OCI-LY1 (cell line): ENCODE results near the gene PRKG1.

ENCODE experiments used
- H2AFZ ChIP-seq: fragments of 200-600 bp; sonication (generic), shearing (Covaris generic); 2 replicates; pipeline ENCODE4 v1.6.0; 2014; ENCODE audit warnings: antibody characterized with exemption, mild to moderate bottlenecking, low read length
- H3F3A ChIP-seq: fragments of 200-600 bp; sonication (generic), shearing (Covaris generic); 2 replicates; pipeline ENCODE4 v1.6.0; 2014; ENCODE audit warnings: mild to moderate bottlenecking, antibody characterized with exemption, low read length, moderate library complexity; ENCODE audit not compliant: insufficient read depth
- H3K27ac ChIP-seq: fragments of 200-600 bp; sonication (generic); 2 replicates; pipeline ENCODE4 v1.5.1; 2014; ENCODE audit warnings: low read length, mixed run types, mild to moderate bottlenecking, low read depth; ENCODE audit not compliant: poor library complexity, severe bottlenecking
- H3K27me3 ChIP-seq: fragments of 200-600 bp; sonication (generic); 2 replicates; pipeline ENCODE4 v1.6.0; 2014; ENCODE audit warnings: antibody characterized with exemption, mild to moderate bottlenecking, low read length, moderate library complexity; ENCODE audit not compliant: insufficient read depth
- H3K36me3 ChIP-seq: fragments of 200-600 bp; sonication (generic); 2 replicates; pipeline ENCODE4 v1.6.1; 2014; ENCODE audit warnings: mild to moderate bottlenecking, antibody characterized with exemption, low read length, moderate library complexity, mixed read lengths; ENCODE audit not compliant: insufficient read depth
- H3K4me1 ChIP-seq: fragments of 200-600 bp; sonication (generic); 2 replicates; pipeline ENCODE4 v1.5.1; 2014; ENCODE audit warnings: mild to moderate bottlenecking, low read length, moderate library complexity; ENCODE audit not compliant: insufficient read depth, severe bottlenecking
- H3K4me2 ChIP-seq: fragments of 200-600 bp; sonication (generic), shearing (Covaris generic); 2 replicates; pipeline ENCODE4 v1.6.1; 2014; ENCODE audit warnings: low read length
- H3K4me3 ChIP-seq: fragments of 200-600 bp; sonication (generic); 2 replicates; pipeline ENCODE4 v1.5.1; 2014; ENCODE audit warnings: low read length, low read depth, mild to moderate bottlenecking, mixed read lengths; ENCODE audit not compliant: poor library complexity, severe bottlenecking
- H3K79me2 ChIP-seq: fragments of 200-600 bp; shearing (Covaris generic); 2 replicates; pipeline ENCODE4 v1.6.1; 2016; ENCODE audit warnings: mixed run types, low read length, mixed read lengths; ENCODE audit not compliant: insufficient read depth
- H3K9ac ChIP-seq: fragments of 200-600 bp; sonication (generic), shearing (Covaris generic); 2 replicates; pipeline ENCODE4 v1.6.1; 2014; ENCODE audit warnings: mild to moderate bottlenecking, low read length, mixed read lengths
- H3K9me2 ChIP-seq: fragments of 200-600 bp; sonication (generic), shearing (Covaris generic); 2 replicates; pipeline ENCODE4 v1.6.1; 2014; ENCODE audit warnings: low read depth, mild to moderate bottlenecking, low read length, mixed read lengths
- H3K9me3 ChIP-seq: fragments of 200-600 bp; shearing (Covaris generic); 2 replicates; pipeline ENCODE4 v1.6.1; 2014; ENCODE audit warnings: low read length, mixed read lengths
- H4K20me1 ChIP-seq: fragments of 200-600 bp; sonication (generic), shearing (Covaris generic); 2 replicates; pipeline ENCODE4 v1.6.0; 2016; ENCODE audit warnings: mild to moderate bottlenecking, low read length; ENCODE audit not compliant: insufficient read depth
- CTCF ChIP-seq: fragments of 200-600 bp; sonication (generic), shearing (Covaris generic); IDR thresholded peaks from 2 replicates; pipeline ENCODE4 v1.5.1; 2017; ENCODE audit warnings: mild to moderate bottlenecking, antibody characterized with exemption, low read length, moderate library complexity, mixed read lengths
- EZH2 ChIP-seq: fragments of 200-600 bp; sonication (generic), shearing (Covaris generic); IDR thresholded peaks from 2 replicates; pipeline ENCODE4 v1.8.0; 2017; ENCODE audit warnings: borderline replicate concordance, mixed run types, mild to moderate bottlenecking, antibody characterized with exemption, low read length, moderate library complexity, mixed read lengths

PRKG1 gene

DNA sequence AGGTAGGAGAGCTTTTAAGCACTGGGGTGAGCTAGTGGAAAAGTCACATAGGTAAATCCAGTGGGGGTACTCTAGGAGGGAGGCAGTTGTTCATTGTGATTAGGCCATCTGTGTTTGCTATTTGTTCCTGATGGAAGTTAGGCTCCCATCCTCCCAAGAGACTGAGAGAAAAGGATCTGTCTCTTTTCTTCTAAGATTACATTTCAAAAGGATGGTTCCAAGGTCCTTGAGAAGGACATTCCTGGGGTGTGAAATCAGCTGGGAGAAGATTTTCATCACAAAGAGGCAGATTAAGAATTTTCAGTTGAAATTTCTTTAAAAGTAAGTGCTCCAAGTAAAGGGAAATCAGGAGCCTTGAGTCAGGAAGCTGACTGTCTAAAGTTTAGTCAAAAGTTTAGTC, 835.9 kb downstream of the PRKG1 start:
- Histone ChIP-seq H3K27ac (no peak overlapping the region), H3K4me1 (no peaks in the 10 kb centered on the region), H3K4me2 (no peak overlapping the region)

DNA sequence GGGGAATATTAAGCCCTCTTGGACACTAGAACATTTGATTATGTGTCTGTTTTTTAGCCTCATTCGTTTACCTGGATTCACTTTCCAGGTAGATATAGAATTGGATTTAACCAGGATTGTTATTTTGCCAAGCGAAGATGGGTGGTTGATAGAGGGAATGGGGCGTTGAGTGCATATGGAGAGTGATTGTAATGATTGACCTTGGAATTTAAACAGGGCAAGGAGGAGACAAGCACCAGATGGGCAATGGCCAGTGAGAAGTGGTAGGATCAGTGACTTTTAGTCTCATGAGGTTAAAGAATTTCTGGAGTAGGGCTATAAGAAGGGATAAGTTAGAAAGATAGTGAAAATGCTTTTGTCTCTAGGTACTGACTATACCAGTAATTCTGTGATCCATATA, 836.3 kb downstream of the PRKG1 start:
- Histone ChIP-seq H3F3A (no peaks in the 10 kb centered on the region), H3K27me3 (no peaks in the 10 kb centered on the region), H3K4me3 (no peak overlapping the region), H3K36me3 (no peaks in the 10 kb centered on the region), H3K79me2 (no peaks in the 10 kb centered on the region), H2AFZ (no peak overlapping the region), H3K4me1 (no peaks in the 10 kb centered on the region), H3K9me3 (no peaks in the 10 kb centered on the region), H4K20me1 (no peaks in the 10 kb centered on the region), H3K9me2 (no peaks in the 10 kb centered on the region), H3K27ac (no peak overlapping the region), H3K9ac (no peak overlapping the region), H3K4me2 (no peak overlapping the region)
- TF ChIP-seq EZH2, result no peak
- no peak for TF ChIP-seq CTCF

More for the DNA sequence above, 835.9 kb downstream of the PRKG1 start:
- H3K9me2 ChIP-seq, result no peaks in the 10 kb centered on the region
- no peaks in the 10 kb centered on the region for H3K36me3 ChIP-seq
- H3F3A ChIP-seq, result no peaks in the 10 kb centered on the region
- H3K9me3 ChIP-seq, result no peaks in the 10 kb centered on the region
- H3K9ac ChIP-seq, result no peak overlapping the region
- no peak overlapping the region for H3K4me3 ChIP-seq
- no peaks in the 10 kb centered on the region for H4K20me1 ChIP-seq
- H2AFZ ChIP-seq, result no peak overlapping the region
- no peaks in the 10 kb centered on the region for H3K79me2 ChIP-seq
- no peaks in the 10 kb centered on the region for H3K27me3 ChIP-seq
- TF ChIP-seq CTCF, result no peak

GRCh38 chr10:51911723-51912122, 837.4 kb downstream of the PRKG1 start:
- Histone ChIP-seq H3K4me1 (no peaks in the 10 kb centered on the region), H2AFZ (no peak overlapping the region), H3K9ac (no peak overlapping the region), H3F3A (no peaks in the 10 kb centered on the region), H3K9me3 (no peaks in the 10 kb centered on the region), H4K20me1 (no peaks in the 10 kb centered on the region), H3K4me3 (no peak overlapping the region), H3K27me3 (no peaks in the 10 kb centered on the region), H3K4me2 (no peak overlapping the region), H3K9me2 (no peaks in the 10 kb centered on the region), H3K79me2 (no peaks in the 10 kb centered on the region), H3K27ac (no peak overlapping the region), H3K36me3 (no peaks in the 10 kb centered on the region)
- TF ChIP-seq EZH2 (no peak), CTCF (no peak)
